Measurements from ENCODE around the gene KCNT2.

The KCNT2 gene

DNA sequence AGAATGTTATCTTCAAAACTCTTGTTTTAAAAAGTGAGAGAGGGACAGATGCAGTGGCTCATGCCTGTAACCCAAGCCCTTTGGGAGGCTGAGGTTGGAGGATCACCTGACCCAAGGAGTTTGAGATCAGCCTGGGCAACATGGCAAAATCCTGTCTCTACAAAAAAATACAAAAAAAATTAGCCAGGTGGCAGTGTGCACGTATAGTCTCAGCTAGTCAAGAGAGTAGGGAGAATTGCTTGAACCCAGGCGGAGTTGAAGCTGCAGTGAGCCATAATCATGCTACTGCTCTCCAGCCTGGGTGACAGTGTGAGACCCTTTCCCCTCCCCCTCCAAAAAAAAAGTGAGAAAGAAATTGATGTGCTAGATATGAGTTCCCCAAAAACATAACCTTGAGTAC, 131.0 kb downstream of the KCNT2 start:
- H3K9me3 ChIP-seq, result no peaks in the 10 kb centered on the region
- H3K4me3 ChIP-seq, result no peak overlapping the region
- no peaks in the 10 kb centered on the region for H3K4me1 ChIP-seq
- no peak overlapping the region for H3K27ac ChIP-seq
- H3K36me3 ChIP-seq, result no peaks in the 10 kb centered on the region
- TF ChIP-seq, protein P1, sequence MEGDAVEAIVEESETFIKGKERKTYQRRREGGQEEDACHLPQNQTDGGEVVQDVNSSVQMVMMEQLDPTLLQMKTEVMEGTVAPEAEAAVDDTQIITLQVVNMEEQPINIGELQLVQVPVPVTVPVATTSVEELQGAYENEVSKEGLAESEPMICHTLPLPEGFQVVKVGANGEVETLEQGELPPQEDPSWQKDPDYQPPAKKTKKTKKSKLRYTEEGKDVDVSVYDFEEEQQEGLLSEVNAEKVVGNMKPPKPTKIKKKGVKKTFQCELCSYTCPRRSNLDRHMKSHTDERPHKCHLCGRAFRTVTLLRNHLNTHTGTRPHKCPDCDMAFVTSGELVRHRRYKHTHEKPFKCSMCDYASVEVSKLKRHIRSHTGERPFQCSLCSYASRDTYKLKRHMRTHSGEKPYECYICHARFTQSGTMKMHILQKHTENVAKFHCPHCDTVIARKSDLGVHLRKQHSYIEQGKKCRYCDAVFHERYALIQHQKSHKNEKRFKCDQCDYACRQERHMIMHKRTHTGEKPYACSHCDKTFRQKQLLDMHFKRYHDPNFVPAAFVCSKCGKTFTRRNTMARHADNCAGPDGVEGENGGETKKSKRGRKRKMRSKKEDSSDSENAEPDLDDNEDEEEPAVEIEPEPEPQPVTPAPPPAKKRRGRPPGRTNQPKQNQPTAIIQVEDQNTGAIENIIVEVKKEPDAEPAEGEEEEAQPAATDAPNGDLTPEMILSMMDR (IDR thresholded peaks at IDR 0.05), result no peak
- no peaks in the 10 kb centered on the region for H3K27me3 ChIP-seq
- DNase-seq, result no peak
- intact Hi-C loops (cut with DNase I; ENCODE audit: low total_unique reads), result no loop called here

- H3K9me3 ChIP-seq, result no peaks in the 10 kb centered on the region
- no peaks in the 10 kb centered on the region for H3K36me3 ChIP-seq
- intact Hi-C loops (cut with DNase I; ENCODE audit: low total_unique reads), result no loop called here
- DNase-seq, result no peak
- TF ChIP-seq, protein P1 (IDR thresholded peaks at IDR 0.05), result no peak
- no peaks in the 10 kb centered on the region for H3K4me1 ChIP-seq
- H3K27ac ChIP-seq, result no peak overlapping the region
- H3K4me3 ChIP-seq, result no peak overlapping the region
- no peaks in the 10 kb centered on the region for H3K27me3 ChIP-seq
Observed at GRCh38 chr1:196467230-196467925, 140.9 kb downstream of the KCNT2 start.

- no peak for DNase-seq
- no peaks in the 10 kb centered on the region for H3K36me3 ChIP-seq
- intact Hi-C loops (cut with DNase I; ENCODE audit: low total_unique reads), result no loop called here
Observed at GRCh38 chr1:196466654-196467053, 141.6 kb downstream of the KCNT2 start.

GRCh38 chr1:196466166-196466565, 142.1 kb downstream of the KCNT2 start:
- no peak for DNase-seq
- H3K4me1 ChIP-seq, result no peaks in the 10 kb centered on the region
- no peaks in the 10 kb centered on the region for H3K36me3 ChIP-seq
- intact Hi-C loops (cut with DNase I; ENCODE audit: low total_unique reads), result no loop called here
- H3K9me3 ChIP-seq, result no peaks in the 10 kb centered on the region
- H3K4me3 ChIP-seq, result no peak overlapping the region
- no peak overlapping the region for H3K27ac ChIP-seq
- H3K27me3 ChIP-seq, result no peaks in the 10 kb centered on the region
- TF ChIP-seq, protein P1 (IDR thresholded peaks at IDR 0.05), result no peak

More at GRCh38 chr1:196466654-196467053, 141.6 kb downstream of the KCNT2 start:
- no peaks in the 10 kb centered on the region for H3K9me3 ChIP-seq
- H3K4me3 ChIP-seq, result no peak overlapping the region
- no peaks in the 10 kb centered on the region for H3K4me1 ChIP-seq
- no peak overlapping the region for H3K27ac ChIP-seq
- no peaks in the 10 kb centered on the region for H3K27me3 ChIP-seq
- TF ChIP-seq, protein P1 (IDR thresholded peaks at IDR 0.05), result no peak

- H3K27ac ChIP-seq, result no peak overlapping the region
- no peaks in the 10 kb centered on the region for H3K9me3 ChIP-seq
- no peaks in the 10 kb centered on the region for H3K27me3 ChIP-seq
- no peaks in the 10 kb centered on the region for H3K4me1 ChIP-seq
- no peaks in the 10 kb centered on the region for H3K36me3 ChIP-seq
- H3K4me3 ChIP-seq, result no peak overlapping the region
- intact Hi-C loops (cut with DNase I; ENCODE audit: low total_unique reads), result no loop called here
- TF ChIP-seq, protein P1 (IDR thresholded peaks at IDR 0.05), result no peak
- no peak for DNase-seq
Observed at GRCh38 chr1:196464480-196464941, 143.7 kb downstream of the KCNT2 start.
